ENCODE results near the gene IMPG2.

The IMPG2 gene

DNA sequence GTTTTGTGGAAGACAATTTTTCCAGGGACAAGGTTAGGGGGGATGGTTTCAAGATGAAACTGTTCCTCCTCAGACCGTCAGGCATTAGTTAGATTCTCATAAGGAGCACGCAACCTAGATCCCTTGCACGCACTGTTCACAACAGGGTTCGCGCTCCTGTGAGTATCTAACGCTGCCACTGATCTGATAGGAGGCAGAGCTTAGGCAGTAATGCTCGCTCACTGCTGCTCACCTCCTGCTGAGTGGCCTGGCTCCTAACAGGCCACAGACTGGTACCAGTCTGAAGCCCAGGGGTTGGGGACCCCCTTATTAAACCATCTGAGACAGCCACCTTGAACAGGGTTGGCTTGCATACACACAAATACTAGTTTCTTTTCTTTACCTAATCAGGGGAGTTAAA lies 13.5 kb upstream of the IMPG2 start (continued):
- TF ChIP-seq ZNF530 (tag by site-specific recombination; IDR thresholded peaks at IDR 0.05; ENCODE audit: low read depth) (no peak), ZNF335 (tag by site-specific recombination; conservative IDR thresholded peaks at IDR 0.05) (no peak), ZNF341 (tag by site-specific recombination; IDR thresholded peaks at IDR 0.05; ENCODE audit: low read depth) (no peak), ZNF624 (tag by site-specific recombination; IDR thresholded peaks at IDR 0.05) (no peak)
- TF ChIP-seq, protein P1, sequence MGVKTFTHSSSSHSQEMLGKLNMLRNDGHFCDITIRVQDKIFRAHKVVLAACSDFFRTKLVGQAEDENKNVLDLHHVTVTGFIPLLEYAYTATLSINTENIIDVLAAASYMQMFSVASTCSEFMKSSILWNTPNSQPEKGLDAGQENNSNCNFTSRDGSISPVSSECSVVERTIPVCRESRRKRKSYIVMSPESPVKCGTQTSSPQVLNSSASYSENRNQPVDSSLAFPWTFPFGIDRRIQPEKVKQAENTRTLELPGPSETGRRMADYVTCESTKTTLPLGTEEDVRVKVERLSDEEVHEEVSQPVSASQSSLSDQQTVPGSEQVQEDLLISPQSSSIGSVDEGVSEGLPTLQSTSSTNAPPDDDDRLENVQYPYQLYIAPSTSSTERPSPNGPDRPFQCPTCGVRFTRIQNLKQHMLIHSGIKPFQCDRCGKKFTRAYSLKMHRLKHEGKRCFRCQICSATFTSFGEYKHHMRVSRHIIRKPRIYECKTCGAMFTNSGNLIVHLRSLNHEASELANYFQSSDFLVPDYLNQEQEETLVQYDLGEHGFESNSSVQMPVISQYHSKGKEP (tag by site-specific recombination; IDR thresholded peaks at IDR 0.05): no peak

DNA sequence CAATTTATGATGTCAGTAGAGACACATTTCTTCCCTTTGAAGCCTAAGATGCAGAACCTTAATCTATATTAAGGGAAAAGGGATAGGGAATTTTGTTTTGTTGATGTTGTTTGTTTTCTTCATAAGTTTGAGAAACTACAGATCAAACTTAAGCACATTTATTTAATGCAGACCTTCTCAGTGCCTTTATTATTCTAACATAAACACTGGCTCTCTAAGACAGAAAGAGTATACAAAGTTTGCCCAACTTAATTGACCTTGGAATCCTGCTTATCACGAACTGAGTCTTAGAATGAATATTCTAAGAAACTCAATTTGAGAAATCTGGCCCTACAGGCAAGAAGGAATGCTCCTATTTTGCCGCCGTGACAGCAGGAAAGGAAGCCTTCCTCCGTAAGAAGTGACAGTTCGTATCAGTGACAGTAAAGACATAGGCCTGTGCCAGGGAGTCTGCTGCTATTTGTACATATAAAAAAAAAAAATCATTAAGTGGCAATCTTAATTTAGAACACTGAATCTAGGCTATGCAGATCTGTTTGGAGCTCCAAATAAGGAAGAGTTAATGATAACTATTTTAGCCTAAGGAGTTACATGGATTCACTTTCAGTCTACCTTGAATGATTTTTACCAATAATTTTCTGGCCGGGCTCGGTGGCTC lies 8.8 kb upstream of the IMPG2 start:
- CTCF ChIA-PET: interaction anchor here (0.7 kb wide), 1 partner anchor 1277 kb away, joined by 3 read pairs; no protein-coding TSS in a partner anchor
- TF ChIP-seq ZNF239 (tag by site-specific recombination; IDR thresholded peaks at IDR 0.05): 0 out of 2 replicates have a peak, but pooled peaks have one; percentile 57
- TF ChIP-seq ZNF433 (tag by site-specific recombination; IDR thresholded peaks at IDR 0.05; ENCODE audit: low read depth): no peak
- Histone ChIP-seq H3K4me1 (ENCODE audit: control insufficient read depth, insufficient read depth, low read length) (no peaks in the 10 kb centered on the region), H3K36me3 (ENCODE audit: control insufficient read depth in 2 of 2, insufficient read depth in 1 of 2, low read length in 2 of 2) (peaks cover 0 to 9% of the 10 kb centered on the region in 2 experiments; a peak in 1 of 3 replicates), H3K27ac (ENCODE audit: extremely low read depth, low read depth, low read length) (no peak overlapping the region), H3K9me3 (ENCODE audit: control insufficient read depth, insufficient read depth, low read depth, low read length) (no peaks in the 10 kb centered on the region), H3K4me3 (ENCODE audit: low read depth, low read length) (no peak overlapping the region)
- POLR2A ChIA-PET: no interaction called here

DNA sequence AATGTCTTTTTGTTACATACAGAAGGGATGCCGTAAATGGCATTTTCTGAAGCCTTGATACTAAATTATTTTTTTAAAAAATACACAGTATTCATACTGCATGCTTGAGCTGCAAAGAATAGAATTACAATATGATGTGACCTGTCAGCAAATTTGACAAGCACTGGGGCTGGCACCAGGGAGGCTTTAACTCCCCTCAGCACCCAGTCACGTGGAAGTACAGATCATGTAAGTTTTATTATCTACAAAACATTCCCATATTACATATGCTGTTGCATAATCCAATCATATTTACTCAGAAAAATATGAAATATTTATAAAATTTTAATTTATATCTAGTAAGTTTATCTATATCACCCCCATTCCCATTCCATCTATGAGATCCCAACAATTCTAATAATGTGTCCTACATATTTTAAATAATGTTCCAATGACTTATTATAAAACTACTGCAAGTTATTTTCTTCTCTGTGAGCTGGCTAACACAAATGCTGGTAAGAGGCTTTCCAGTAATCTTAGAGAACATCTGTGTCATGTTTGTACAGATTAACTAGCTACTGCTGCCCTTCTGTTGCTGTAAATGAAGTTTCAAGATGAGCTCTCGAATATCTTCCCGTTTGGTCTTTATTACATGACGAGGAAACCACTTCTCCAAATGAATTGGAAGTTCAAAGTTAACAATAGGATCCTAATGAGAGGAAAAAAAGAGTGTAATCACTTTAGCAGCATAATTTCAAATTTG lies 5.2 kb upstream of the IMPG2 start:
- H3K9me3 ChIP-seq (ENCODE audit: control insufficient read depth, insufficient read depth, low read depth, low read length): no peaks in the 10 kb centered on the region
- no peak overlapping the region for H3K4me3 ChIP-seq (ENCODE audit: low read depth, low read length)
- no peaks in the 10 kb centered on the region for H3K4me1 ChIP-seq (ENCODE audit: control insufficient read depth, insufficient read depth, low read length)
- POLR2A ChIA-PET: no interaction called here
- no peak overlapping the region for H3K27ac ChIP-seq (ENCODE audit: extremely low read depth, low read depth, low read length)
- peaks cover 0 to 9% of the 10 kb centered on the region in 2 experiments; a peak in 1 of 3 replicates for H3K36me3 ChIP-seq (ENCODE audit: control insufficient read depth in 2 of 2, insufficient read depth in 1 of 2, low read length in 2 of 2)
- TF ChIP-seq ZNF830 (tag by site-specific recombination; IDR thresholded peaks at IDR 0.05; ENCODE audit: low read depth): no peak
- TF ChIP-seq, protein P2, sequence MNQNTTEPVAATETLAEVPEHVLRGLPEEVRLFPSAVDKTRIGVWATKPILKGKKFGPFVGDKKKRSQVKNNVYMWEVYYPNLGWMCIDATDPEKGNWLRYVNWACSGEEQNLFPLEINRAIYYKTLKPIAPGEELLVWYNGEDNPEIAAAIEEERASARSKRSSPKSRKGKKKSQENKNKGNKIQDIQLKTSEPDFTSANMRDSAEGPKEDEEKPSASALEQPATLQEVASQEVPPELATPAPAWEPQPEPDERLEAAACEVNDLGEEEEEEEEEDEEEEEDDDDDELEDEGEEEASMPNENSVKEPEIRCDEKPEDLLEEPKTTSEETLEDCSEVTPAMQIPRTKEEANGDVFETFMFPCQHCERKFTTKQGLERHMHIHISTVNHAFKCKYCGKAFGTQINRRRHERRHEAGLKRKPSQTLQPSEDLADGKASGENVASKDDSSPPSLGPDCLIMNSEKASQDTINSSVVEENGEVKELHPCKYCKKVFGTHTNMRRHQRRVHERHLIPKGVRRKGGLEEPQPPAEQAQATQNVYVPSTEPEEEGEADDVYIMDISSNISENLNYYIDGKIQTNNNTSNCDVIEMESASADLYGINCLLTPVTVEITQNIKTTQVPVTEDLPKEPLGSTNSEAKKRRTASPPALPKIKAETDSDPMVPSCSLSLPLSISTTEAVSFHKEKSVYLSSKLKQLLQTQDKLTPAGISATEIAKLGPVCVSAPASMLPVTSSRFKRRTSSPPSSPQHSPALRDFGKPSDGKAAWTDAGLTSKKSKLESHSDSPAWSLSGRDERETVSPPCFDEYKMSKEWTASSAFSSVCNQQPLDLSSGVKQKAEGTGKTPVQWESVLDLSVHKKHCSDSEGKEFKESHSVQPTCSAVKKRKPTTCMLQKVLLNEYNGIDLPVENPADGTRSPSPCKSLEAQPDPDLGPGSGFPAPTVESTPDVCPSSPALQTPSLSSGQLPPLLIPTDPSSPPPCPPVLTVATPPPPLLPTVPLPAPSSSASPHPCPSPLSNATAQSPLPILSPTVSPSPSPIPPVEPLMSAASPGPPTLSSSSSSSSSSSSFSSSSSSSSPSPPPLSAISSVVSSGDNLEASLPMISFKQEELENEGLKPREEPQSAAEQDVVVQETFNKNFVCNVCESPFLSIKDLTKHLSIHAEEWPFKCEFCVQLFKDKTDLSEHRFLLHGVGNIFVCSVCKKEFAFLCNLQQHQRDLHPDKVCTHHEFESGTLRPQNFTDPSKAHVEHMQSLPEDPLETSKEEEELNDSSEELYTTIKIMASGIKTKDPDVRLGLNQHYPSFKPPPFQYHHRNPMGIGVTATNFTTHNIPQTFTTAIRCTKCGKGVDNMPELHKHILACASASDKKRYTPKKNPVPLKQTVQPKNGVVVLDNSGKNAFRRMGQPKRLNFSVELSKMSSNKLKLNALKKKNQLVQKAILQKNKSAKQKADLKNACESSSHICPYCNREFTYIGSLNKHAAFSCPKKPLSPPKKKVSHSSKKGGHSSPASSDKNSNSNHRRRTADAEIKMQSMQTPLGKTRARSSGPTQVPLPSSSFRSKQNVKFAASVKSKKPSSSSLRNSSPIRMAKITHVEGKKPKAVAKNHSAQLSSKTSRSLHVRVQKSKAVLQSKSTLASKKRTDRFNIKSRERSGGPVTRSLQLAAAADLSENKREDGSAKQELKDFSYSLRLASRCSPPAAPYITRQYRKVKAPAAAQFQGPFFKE (tag by site-specific recombination; IDR thresholded peaks at IDR 0.05; ENCODE audit: borderline replicate concordance): no peak
- TF ChIP-seq, protein P3, sequence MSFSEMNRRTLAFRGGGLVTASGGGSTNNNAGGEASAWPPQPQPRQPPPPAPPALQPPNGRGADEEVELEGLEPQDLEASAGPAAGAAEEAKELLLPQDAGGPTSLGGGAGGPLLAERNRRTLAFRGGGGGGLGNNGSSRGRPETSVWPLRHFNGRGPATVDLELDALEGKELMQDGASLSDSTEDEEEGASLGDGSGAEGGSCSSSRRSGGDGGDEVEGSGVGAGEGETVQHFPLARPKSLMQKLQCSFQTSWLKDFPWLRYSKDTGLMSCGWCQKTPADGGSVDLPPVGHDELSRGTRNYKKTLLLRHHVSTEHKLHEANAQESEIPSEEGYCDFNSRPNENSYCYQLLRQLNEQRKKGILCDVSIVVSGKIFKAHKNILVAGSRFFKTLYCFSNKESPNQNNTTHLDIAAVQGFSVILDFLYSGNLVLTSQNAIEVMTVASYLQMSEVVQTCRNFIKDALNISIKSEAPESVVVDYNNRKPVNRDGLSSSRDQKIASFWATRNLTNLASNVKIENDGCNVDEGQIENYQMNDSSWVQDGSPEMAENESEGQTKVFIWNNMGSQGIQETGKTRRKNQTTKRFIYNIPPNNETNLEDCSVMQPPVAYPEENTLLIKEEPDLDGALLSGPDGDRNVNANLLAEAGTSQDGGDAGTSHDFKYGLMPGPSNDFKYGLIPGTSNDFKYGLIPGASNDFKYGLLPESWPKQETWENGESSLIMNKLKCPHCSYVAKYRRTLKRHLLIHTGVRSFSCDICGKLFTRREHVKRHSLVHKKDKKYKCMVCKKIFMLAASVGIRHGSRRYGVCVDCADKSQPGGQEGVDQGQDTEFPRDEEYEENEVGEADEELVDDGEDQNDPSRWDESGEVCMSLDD (tag by site-specific recombination; IDR thresholded peaks at IDR 0.05): no peak
- CTCF ChIA-PET: interaction anchor here (0.5 to 0.6 kb wide), 2 partner anchors 899 to 1793 kb away, joined by 3 read pairs; no protein-coding TSS in a partner anchor

All from HEK293 (cell line).